NT2/D1 (cell line): Measurements from ENCODE around the gene SLCO3A1.

Experiments
- SUZ12 ChIP-seq: IDR thresholded peaks from 2 replicates; pipeline ENCODE4 v1.6.1; 2011; ENCODE audit not compliant: insufficient read length, insufficient read depth; ENCODE audit errors: extremely low read depth
- YY1 ChIP-seq: IDR thresholded peaks from 2 replicates; pipeline ENCODE4 v1.6.1; 2011; ENCODE audit not compliant: insufficient read length, insufficient read depth
- ZNF274 ChIP-seq: IDR thresholded peaks from 2 replicates; pipeline ENCODE4 v1.6.1; 2011; ENCODE audit warnings: mild to moderate bottlenecking, low read depth, low read length

DNA sequence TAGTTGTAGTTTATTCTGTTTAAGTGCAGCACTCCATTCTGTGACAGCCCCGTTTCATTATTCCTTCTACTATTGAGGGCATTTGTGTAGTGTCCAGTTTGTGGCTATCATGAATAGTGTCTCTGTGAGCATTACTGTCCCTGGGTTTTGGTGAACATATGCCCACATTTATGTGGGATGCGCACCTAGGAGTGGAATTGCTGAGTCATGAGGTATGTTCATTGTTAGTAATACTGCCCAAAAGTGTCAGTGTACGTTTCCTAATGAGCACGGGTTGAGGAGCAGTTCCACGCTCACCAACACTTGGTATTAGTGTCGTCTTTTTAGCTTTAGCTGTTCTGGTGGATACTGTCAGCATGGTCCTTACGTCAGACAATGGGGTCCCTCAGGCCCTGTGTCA is 131.8 kb downstream of the SLCO3A1 start:
- no peak for TF ChIP-seq YY1
- TF ChIP-seq SUZ12 = no peak
- TF ChIP-seq ZNF274 = no peak
